GM23248 (cell line): ENCODE results near the gene WNT9B. TPM values are rescaled to one million over a fixed set of nuclear protein-coding genes. Genes with fewer than 3 reads are reported as not detected.
A peak's percentile ranks its signal among the peaks of the same experiment; 100 is the strongest.
"Not testable (repeated sequence)": the region's sequence is repeated elsewhere in the genome, so short reads cannot be mapped to it uniquely, and the experiment has no call there.

Experiments
- DNase-seq: peaks from one replicate; pipeline ENCODE4 v3.0.0-alpha.2; 2015
- H2AFZ ChIP-seq: fragments of 200-600 bp; sonication (generic); 2 replicates; pipeline ENCODE4 v1.6.1; 2016; ENCODE audit warnings: antibody characterized with exemption
- H3F3A ChIP-seq: fragments of 200-600 bp; sonication (generic); 2 replicates; pipeline ENCODE4 v1.6.1; 2016; ENCODE audit warnings: mild to moderate bottlenecking, antibody characterized with exemption, mixed run types; ENCODE audit not compliant: insufficient read depth
- H3K27ac ChIP-seq: fragments of 200-600 bp; sonication (generic); 2 replicates; pipeline ENCODE4 v1.5.1; 2016; ENCODE audit warnings: mild to moderate bottlenecking
- H3K27me3 ChIP-seq: fragments of 200-600 bp; sonication (generic); replicated peaks from 2 replicates; pipeline ENCODE4 v1.6.1; 2016; ENCODE audit warnings: mild to moderate bottlenecking; ENCODE audit not compliant: insufficient read depth
- H3K36me3 ChIP-seq: fragments of 200-600 bp; sonication (generic); 2 replicates; pipeline ENCODE4 v1.6.1; 2016; ENCODE audit warnings: low read depth, mild to moderate bottlenecking
- H3K4me1 ChIP-seq: fragments of 200-600 bp; sonication (generic); 2 replicates; pipeline ENCODE4 v1.6.1; 2016; ENCODE audit warnings: mild to moderate bottlenecking; ENCODE audit not compliant: insufficient read depth
- H3K4me2 ChIP-seq: fragments of 200-600 bp; sonication (generic); one replicate; pipeline ENCODE4 v1.6.1; 2016; ENCODE audit warnings: mild to moderate bottlenecking; ENCODE audit not compliant: unreplicated experiment
- H3K4me3 ChIP-seq: fragments of 200-600 bp; sonication (generic); 2 replicates; pipeline ENCODE4 v1.5.1; 2016; ENCODE audit warnings: mild to moderate bottlenecking
- H3K79me2 ChIP-seq: fragments of 200-600 bp; sonication (generic); 2 replicates; pipeline ENCODE4 v1.6.1; 2016; ENCODE audit warnings: mild to moderate bottlenecking; ENCODE audit not compliant: insufficient read depth
- H3K9ac ChIP-seq: fragments of 200-600 bp; sonication (generic); 2 replicates; pipeline ENCODE4 v1.6.1; 2016; ENCODE audit warnings: mild to moderate bottlenecking
- H3K9me2 ChIP-seq: fragments of 200-600 bp; sonication (generic); 2 replicates; pipeline ENCODE4 v1.6.1; 2016; ENCODE audit warnings: mixed run types, mild to moderate bottlenecking, moderate library complexity; ENCODE audit not compliant: insufficient read depth
- H3K9me3 ChIP-seq: fragments of 200-600 bp; sonication (generic); one replicate; pipeline ENCODE4 v1.6.1; 2017; ENCODE audit warnings: low read depth
- H4K20me1 ChIP-seq: fragments of 200-600 bp; sonication (generic); 2 replicates; pipeline ENCODE4 v1.6.0; 2016; ENCODE audit not compliant: insufficient read depth
- EZH2 ChIP-seq: fragments of 200-600 bp; sonication (generic); IDR thresholded peaks from 2 replicates; pipeline ENCODE4 v1.6.1; 2018; ENCODE audit warnings: antibody characterized with exemption, mild to moderate bottlenecking; ENCODE audit not compliant: insufficient read depth, poor library complexity, severe bottlenecking
- EZH2phosphoT487 ChIP-seq: fragments of 200-600 bp; sonication (generic); IDR thresholded peaks from 2 replicates; pipeline ENCODE4 v1.6.1; 2018; ENCODE audit warnings: antibody characterized with exemption, moderate library complexity, mild to moderate bottlenecking, low read depth; ENCODE audit not compliant: insufficient read depth
- WGBS, 2 experiments: methylation state at CpG; one replicate each; pipeline ENCODE4 v1.1.6; 2015 to 2017; ENCODE audit warnings: low lambda C conversion rate in 2 of 2, low coverage in 1 of 2; ENCODE audit errors: missing lambda C conversion rate in 2 of 2; 5-methylcytosine and 5-hydroxymethylcytosine counted together
- in situ Hi-C: fragments of 300-500 bp; cut with MboI; formaldehyde crosslinking; loops from 2 replicates; pipeline ENCODE4 v1.15.0; 2020
- polyA plus RNA-seq: library from polyadenylated mRNA; unstranded; fragments of >200 nt; fragmentation: Nextera tagmentation; extraction: Ambion mirVana; gene quantifications from 2 replicates; pipeline ENCODE4 v1.2.1, GENCODE V29; 2016
- total RNA-seq: library from RNA; depleted of rRNA; stranded (reverse); fragments of >200 nt; shearing (Covaris generic); gene quantifications from 2 replicates; pipeline ENCODE4 v1.2.3, GENCODE V29; 2014

The WNT9B gene
- total and polyA plus RNA-seq, 2 experiments from 2014 or later = not detected

- H3K9me2 ChIP-seq = no peaks in the 10 kb centered on the region
- H4K20me1 ChIP-seq = no peaks in the 10 kb centered on the region
- no peak for DNase-seq
- no peaks in the 10 kb centered on the region for H3K79me2 ChIP-seq
- H2AFZ ChIP-seq = no peak overlapping the region
- 51 to 61% methylated on average over 4 of the region's 4 CpGs for WGBS, 2 experiments
- no peak overlapping the region for H3K27ac ChIP-seq
- in situ Hi-C loops = no loop called here
- peaks cover 12% of the 10 kb centered on the region for H3K4me1 ChIP-seq
- TF ChIP-seq EZH2 = no peak
- no peak for TF ChIP-seq EZH2phosphoT487
- H3K36me3 ChIP-seq = no peaks in the 10 kb centered on the region
- peaks cover 11% of the 10 kb centered on the region for H3K27me3 ChIP-seq
- no peak overlapping the region for H3K4me3 ChIP-seq
- no peak overlapping the region for H3K4me2 ChIP-seq
- H3K9ac ChIP-seq = no peak overlapping the region
- peaks cover 13% of the 10 kb centered on the region for H3F3A ChIP-seq
- H3K9me3 ChIP-seq = no peaks in the 10 kb centered on the region
Measured at GRCh38 chr17:46837521-46837920, 13.9 kb upstream of the WNT9B start.

DNA sequence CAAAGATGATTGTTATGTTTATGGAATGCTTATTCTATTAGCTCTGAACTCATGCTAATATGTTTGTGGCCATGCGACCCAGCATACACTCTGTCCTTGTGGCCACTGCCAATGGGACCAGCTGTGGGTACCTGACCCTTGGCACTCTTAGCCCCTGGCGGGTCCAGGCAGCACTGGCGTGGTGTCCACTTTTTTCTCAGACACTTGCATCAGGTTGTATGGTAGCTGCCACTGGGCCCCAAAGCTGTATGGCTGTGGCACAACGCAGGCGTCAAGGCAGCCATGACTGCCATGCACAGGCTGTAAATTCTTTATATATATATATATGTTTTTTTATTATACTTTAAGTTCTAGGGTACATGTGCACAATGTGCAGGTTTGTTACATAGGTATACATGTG, 12.2 kb upstream of the WNT9B start:
- H3K4me2 ChIP-seq = no peak overlapping the region
- TF ChIP-seq EZH2 = no peak
- no peak for TF ChIP-seq EZH2phosphoT487
- H3K4me1 ChIP-seq = no peaks in the 10 kb centered on the region
- no peaks in the 10 kb centered on the region for H3F3A ChIP-seq
- WGBS, 2 experiments = 84 to 87% methylated on average over 5 of the region's 5 CpGs
- peaks cover 13% of the 10 kb centered on the region for H3K27me3 ChIP-seq
- no peaks in the 10 kb centered on the region for H3K9me2 ChIP-seq
- H3K79me2 ChIP-seq = no peaks in the 10 kb centered on the region
- in situ Hi-C loops = no loop called here
- no peaks in the 10 kb centered on the region for H3K36me3 ChIP-seq
- H2AFZ ChIP-seq = no peak overlapping the region
- no peak overlapping the region for H3K4me3 ChIP-seq
- no peak for DNase-seq
- no peaks in the 10 kb centered on the region for H4K20me1 ChIP-seq
- H3K27ac ChIP-seq = no peak overlapping the region
- no peak overlapping the region for H3K9ac ChIP-seq
- no peaks in the 10 kb centered on the region for H3K9me3 ChIP-seq

- not testable (repeated sequence) for H3K4me1 ChIP-seq, H3K9ac ChIP-seq, H4K20me1 ChIP-seq, DNase-seq, H3K79me2 ChIP-seq, H3K4me2 ChIP-seq, H3F3A ChIP-seq, H3K9me2 ChIP-seq, H3K9me3 ChIP-seq, H3K36me3 ChIP-seq, H2AFZ ChIP-seq, H3K4me3 ChIP-seq, H3K27ac ChIP-seq
- H3K27me3 ChIP-seq = peaks cover 16% of the 10 kb centered on the region
- in situ Hi-C loops = loop anchor here (10.0 kb wide), 1 partner anchor 94 kb away; no protein-coding TSS in a partner anchor
- 58 to 63% methylated on average over 3 of the region's 3 CpGs for WGBS, 2 experiments
Measured at GRCh38 chr17:46840596-46840995, 10.8 kb upstream of the WNT9B start.

- Histone ChIP-seq H3K27ac (no peak overlapping the region), H3K9me3 (no peaks in the 10 kb centered on the region), H3K4me2 (peak overlapping the region; percentile 83), H3K27me3 (peaks cover 22% of the 10 kb centered on the region), H3K4me3 (peak overlapping the region; percentile 68), H3F3A (no peaks in the 10 kb centered on the region), H3K9me2 (no peaks in the 10 kb centered on the region), H2AFZ (peak overlapping the region; percentile 66), H4K20me1 (no peaks in the 10 kb centered on the region), H3K9ac (no peak overlapping the region), H3K4me1 (no peaks in the 10 kb centered on the region), H3K79me2 (no peaks in the 10 kb centered on the region), H3K36me3 (no peaks in the 10 kb centered on the region)
- 14 to 24% methylated on average over 24 to 29 of the region's 43 CpGs for whole genome bisulfite sequencing, 2 experiments
- in situ Hi-C loops = loop anchor here (10.0 kb wide), 1 partner anchor 93 kb away; no protein-coding TSS in a partner anchor
- TF ChIP-seq EZH2phosphoT487 (no peak), EZH2 (no peak)
- peak; percentile 58 for DNase-seq
Measured at GRCh38 chr17:46841561-46842379, 9.6 kb upstream of the WNT9B start.
